Measurements from ENCODE around the gene TSLP. TPM values are rescaled to one million over a fixed set of nuclear protein-coding genes. Genes with fewer than 3 reads are reported as not detected.

TSLP gene
- not detected in 2 replicates for total RNA-seq
- long read RNA-seq: 0 reads

DNA sequence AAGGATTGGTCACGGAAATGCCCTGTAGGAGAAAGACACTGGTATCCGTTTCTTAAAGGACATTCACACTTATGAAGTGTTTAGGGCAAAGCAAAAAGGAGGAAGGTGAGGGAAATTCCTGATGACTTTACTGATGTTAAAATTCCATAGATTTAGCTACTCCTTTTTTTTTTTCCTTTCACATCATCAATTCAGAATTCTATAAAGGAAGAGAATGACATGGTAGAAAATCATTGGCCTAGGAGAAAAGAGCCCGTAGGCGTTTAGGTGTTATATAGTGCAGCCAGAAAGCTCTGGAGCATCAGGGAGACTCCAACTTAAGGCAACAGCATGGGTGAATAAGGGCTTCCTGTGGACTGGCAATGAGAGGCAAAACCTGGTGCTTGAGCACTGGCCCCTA is at the start of gene TSLP:
TSS of gene TSLP (plus strand) at position 301 of the 400 bp plus-strand sequence. CDS start 178 bp downstream, outside the sequence.
- Mint-ChIP-seq H3K4me3 (ENCODE audit: low read depth) (peak within 1 kb of the TSS; percentile 77), H3K27me3 (peaks cover 96% of the 10 kb centered on the region), H3K4me1 (ENCODE audit: low read depth) (peaks cover 6% of the 10 kb centered on the region), H3K36me3 (ENCODE audit: insufficient read depth) (no peaks in the 10 kb centered on the region), H3K27ac (no peak within 1 kb of the TSS), H3K9me3 (ENCODE audit: low read depth) (no peaks in the 10 kb centered on the region)
- DNase-seq (ENCODE audit: low spot score, unreplicated experiment): no peak
- TF ChIP-seq, protein P1, sequence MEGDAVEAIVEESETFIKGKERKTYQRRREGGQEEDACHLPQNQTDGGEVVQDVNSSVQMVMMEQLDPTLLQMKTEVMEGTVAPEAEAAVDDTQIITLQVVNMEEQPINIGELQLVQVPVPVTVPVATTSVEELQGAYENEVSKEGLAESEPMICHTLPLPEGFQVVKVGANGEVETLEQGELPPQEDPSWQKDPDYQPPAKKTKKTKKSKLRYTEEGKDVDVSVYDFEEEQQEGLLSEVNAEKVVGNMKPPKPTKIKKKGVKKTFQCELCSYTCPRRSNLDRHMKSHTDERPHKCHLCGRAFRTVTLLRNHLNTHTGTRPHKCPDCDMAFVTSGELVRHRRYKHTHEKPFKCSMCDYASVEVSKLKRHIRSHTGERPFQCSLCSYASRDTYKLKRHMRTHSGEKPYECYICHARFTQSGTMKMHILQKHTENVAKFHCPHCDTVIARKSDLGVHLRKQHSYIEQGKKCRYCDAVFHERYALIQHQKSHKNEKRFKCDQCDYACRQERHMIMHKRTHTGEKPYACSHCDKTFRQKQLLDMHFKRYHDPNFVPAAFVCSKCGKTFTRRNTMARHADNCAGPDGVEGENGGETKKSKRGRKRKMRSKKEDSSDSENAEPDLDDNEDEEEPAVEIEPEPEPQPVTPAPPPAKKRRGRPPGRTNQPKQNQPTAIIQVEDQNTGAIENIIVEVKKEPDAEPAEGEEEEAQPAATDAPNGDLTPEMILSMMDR (IDR thresholded peaks at IDR 0.05; ENCODE audit: unreplicated experiment): no peak

- no peaks in the 10 kb centered on the region for H3K4me1 Mint-ChIP-seq (ENCODE audit: low read depth)
- H3K36me3 Mint-ChIP-seq (ENCODE audit: insufficient read depth): no peaks in the 10 kb centered on the region
- no peak overlapping the region for H3K4me3 Mint-ChIP-seq (ENCODE audit: low read depth)
- no peak for DNase-seq (ENCODE audit: low spot score, unreplicated experiment)
- H3K9me3 Mint-ChIP-seq (ENCODE audit: low read depth): no peaks in the 10 kb centered on the region
- TF ChIP-seq, protein P1 (IDR thresholded peaks at IDR 0.05; ENCODE audit: unreplicated experiment): no peak
- H3K27me3 Mint-ChIP-seq: peaks cover 16% of the 10 kb centered on the region
- H3K27ac Mint-ChIP-seq: no peak overlapping the region
Observed at GRCh38 chr5:111022301-111022700, 49.2 kb upstream of the TSLP start.

GRCh38 chr5:111028865-111029264 is 42.6 kb upstream of the TSLP start:
- TF ChIP-seq, protein P1 (IDR thresholded peaks at IDR 0.05; ENCODE audit: unreplicated experiment): no peak
- Mint-ChIP-seq H3K4me1 (ENCODE audit: low read depth) (no peaks in the 10 kb centered on the region), H3K4me3 (ENCODE audit: low read depth) (no peak overlapping the region), H3K9me3 (ENCODE audit: low read depth) (no peaks in the 10 kb centered on the region), H3K27me3 (no peaks in the 10 kb centered on the region), H3K27ac (no peak overlapping the region), H3K36me3 (ENCODE audit: insufficient read depth) (no peaks in the 10 kb centered on the region)
- no peak for DNase-seq (ENCODE audit: low spot score, unreplicated experiment)

- H3K4me3 Mint-ChIP-seq (ENCODE audit: low read depth): no peak overlapping the region
- H3K9me3 Mint-ChIP-seq (ENCODE audit: low read depth): no peaks in the 10 kb centered on the region
- DNase-seq (ENCODE audit: low spot score, unreplicated experiment): no peak
- H3K36me3 Mint-ChIP-seq (ENCODE audit: insufficient read depth): no peaks in the 10 kb centered on the region
- TF ChIP-seq, protein P1 (IDR thresholded peaks at IDR 0.05; ENCODE audit: unreplicated experiment): no peak
- H3K27ac Mint-ChIP-seq: no peak overlapping the region
- H3K27me3 Mint-ChIP-seq: no peaks in the 10 kb centered on the region
- no peaks in the 10 kb centered on the region for H3K4me1 Mint-ChIP-seq (ENCODE audit: low read depth)
Observed at GRCh38 chr5:111043712-111044506, 27.6 kb upstream of the TSLP start.

DNA sequence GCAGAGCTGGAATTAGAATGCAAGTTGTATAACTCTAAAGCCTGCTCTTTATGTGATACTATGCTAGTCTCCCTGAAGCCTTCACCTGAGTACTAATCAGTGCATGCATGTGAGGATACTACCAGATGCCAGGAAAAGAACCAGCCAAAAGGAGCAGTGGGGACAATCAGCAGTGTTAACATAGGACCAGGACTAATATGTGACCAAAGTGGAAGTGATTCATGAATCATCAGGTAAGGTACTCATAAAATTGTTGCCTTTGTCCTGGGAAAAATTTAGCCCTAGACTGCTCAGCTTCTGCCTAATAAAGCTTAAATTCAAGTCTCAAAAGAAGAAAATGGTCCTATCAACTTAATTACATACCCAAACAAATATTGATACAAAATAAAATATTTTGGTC is 13.4 kb upstream of the TSLP start:
- Mint-ChIP-seq H3K4me3 (ENCODE audit: low read depth) (no peak overlapping the region), H3K4me1 (ENCODE audit: low read depth) (no peaks in the 10 kb centered on the region), H3K27me3 (peaks cover 7% of the 10 kb centered on the region), H3K9me3 (ENCODE audit: low read depth) (peaks cover 5% of the 10 kb centered on the region), H3K27ac (no peak overlapping the region), H3K36me3 (ENCODE audit: insufficient read depth) (no peaks in the 10 kb centered on the region)
- DNase-seq (ENCODE audit: low spot score, unreplicated experiment): no peak
- TF ChIP-seq, protein P1 (IDR thresholded peaks at IDR 0.05; ENCODE audit: unreplicated experiment): no peak
